GM19351 (cell line): ENCODE results near the gene SGPP1.
A peak's percentile ranks its signal among the peaks of the same experiment; 100 is the strongest.
"Not testable (repeated sequence)": the region's sequence is repeated elsewhere in the genome, so short reads cannot be mapped to it uniquely, and the experiment has no call there.

Source experiments
- ATAC-seq: cut with Tn5 transposase; IDR thresholded peaks from one replicate; pipeline ENCODE4 v1.9.1; 2021; ENCODE audit warnings: mild to moderate bottlenecking, moderate library complexity; ENCODE audit not compliant: unreplicated experiment

The SGPP1 gene

DNA sequence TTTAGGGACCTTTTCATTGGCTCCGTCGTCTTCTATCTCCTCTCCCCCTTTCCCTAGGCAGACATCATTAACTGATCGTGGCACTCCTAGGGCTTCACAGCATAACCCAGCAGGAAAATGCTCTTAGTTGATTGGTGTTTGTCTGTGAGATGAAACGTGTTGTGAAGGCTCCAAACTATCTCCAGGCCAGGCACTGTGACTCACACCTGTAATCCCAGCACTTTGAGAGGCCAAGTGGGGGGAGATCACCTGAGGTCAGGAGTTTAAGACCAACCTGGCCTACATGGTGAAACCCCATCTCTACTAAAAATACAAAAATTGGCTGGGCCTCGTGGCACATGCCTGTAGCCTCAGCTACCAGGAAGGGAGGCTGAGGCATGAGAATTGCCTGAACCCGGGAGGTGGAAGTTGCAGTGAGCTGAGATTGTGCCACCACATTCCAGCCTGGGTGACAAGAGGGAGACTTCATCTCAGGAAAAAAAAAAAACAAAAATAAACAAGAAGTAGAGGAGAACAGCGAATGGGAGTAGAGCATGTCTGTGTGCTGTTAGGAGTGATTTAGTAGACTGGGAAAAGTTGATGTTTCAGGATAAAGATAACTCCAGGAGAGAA, 53.9 kb downstream of the SGPP1 start:
- no peak for ATAC-seq

DNA sequence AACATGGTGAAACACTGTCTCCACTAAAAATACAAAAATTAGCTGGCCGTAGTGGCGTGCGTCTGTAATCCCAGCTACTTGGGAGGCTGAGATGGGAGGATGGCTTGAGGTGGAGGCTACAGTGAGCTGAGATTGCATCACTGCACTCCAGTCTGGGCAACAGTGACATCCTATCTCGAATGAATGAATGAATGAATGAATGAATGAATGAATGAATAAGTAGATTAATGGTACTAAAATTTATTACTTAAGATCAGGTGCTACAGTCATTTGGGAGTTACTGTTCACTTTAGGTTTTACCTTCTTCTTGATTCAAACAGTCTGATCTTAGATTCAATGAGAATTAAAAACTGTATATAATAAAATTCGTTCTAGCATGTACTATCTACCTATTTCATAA, 54.6 kb downstream of the SGPP1 start:
- no peak for ATAC-seq

DNA sequence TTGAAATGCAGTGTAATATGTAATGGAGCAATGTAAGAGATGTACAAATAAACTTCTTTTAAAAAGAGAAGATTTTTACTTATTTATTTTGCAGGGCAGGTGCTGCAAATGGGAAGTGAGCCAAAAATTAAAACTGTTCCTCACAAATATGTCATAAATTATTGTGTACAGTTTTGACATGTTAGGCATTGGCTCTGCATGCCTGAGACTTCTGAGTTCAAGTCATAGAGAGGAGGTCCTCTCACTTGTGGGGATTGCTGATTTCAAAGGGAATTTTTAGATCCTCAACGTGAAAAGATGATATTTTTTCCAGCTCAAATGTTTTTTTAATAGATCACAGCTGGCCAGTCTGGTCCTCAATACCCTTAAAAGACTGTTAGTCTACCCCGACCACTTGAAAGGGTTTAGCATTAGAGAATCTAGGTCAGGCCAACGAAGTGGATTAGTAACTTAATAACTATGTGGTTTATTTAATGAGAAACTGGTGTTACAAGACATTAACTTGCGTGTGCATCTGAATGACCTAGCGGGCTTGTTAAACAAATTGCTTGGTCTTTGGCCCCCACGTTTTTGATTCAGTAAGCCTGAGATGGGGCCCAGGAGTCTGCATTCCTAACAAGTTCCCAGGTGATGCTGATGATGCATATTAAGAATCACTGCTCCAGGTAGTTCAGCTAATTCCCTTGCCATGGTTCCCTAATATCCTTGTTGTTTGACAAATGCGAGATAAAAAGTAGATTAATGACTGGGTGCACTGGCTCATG, 55.3 kb downstream of the SGPP1 start:
- ATAC-seq: no peak

DNA sequence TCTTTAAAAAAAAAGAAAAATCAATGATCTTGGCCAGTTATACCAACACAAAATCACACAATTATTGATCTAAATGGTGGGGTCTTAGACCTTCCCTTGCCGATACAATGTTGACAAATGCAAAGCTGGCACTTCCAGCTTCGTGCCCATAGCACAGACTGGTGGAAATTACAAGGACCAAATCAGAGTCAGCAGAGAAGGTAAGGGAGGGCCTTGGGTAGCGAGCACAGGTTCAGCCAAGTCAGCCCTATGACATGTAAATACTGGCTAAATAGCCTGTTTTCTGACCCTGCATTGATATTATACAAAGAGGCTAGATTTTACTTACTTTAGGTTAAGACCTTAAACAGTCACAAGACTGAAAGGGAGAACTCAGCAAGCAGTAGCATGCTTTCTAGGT, 55.9 kb downstream of the SGPP1 start:
- no peak for ATAC-seq

DNA sequence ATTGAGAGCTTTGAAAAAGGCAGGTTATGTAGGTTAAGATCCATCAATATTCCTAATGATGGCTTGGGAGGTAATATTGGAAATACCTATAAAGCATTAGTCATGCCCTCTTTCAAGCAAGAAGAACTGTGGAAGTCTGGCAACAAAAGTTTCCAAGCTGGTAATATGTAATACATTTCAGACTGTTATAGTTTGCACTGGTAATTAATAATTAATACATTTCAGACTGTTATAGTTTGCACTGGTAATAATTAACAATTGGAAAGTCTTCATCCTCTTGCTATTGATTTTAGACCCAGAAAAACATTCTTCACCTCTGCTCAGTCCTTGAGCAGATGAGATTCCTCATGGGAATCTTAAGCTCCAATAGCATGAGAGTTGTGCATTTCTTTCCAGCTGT, 57.2 kb downstream of the SGPP1 start:
- ATAC-seq: no peak

DNA sequence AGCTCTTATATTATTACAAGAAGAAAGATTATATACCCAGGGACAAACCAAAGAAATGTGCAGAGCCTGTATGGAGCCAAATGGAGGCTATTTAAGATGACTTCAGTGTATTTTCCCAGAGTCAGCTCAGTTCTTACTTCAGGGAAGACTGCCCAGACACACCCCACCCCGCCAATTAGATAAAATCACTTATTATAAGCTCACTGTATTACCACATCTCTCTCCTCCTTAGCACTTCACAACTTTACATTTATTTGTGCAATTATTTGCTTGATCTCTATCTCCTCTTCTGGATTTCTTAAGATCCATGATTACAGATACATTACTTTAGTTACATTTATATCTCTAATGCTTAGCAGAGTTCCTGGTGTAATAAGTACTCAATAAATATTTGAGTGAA, 61.5 kb downstream of the SGPP1 start:
- no peak for ATAC-seq

DNA sequence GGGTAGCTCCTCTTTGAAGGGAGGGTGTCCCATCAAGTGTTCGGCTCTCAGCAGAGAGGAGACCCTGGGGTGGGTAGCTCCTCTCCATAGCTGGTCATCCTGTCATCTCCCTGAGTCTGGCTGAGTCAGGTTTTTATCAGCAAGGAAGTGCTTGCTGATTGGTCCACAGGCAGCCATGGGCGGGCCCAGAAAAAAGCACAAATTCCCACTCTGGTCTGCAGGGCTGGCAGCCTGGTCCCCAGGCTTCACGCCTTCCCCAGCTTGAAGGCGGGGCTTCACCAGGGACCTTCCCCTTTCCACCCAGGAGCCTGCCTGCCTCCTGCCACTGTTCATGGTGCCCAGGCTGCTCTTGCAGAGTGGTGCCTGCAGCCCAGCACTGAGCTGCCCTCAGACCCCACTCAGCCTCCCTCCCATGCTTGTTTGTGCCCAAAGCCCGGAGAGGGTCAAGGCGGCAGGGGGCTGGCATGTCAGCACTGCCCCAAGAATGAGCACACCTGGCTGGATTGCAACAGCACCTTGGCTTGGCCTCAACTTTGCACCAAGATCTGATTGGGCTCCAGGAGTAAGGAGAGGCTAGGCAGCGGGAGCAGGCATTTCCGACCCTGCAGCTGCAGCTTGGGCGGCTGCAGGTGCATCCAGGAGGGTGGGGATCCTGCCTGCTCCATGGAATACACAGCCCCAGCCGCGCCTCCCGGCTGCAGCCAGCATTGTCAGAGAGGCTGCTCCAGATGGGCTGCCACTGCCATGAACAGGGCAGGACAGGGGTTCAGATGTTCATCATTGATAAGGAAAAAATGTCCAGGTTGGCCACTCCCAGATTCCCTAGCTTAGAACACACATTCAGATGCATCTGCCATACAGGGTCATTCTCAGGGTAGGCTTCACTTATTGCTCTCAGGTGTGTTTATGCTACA, 64.2 kb downstream of the SGPP1 start:
- ATAC-seq: no peak

DNA sequence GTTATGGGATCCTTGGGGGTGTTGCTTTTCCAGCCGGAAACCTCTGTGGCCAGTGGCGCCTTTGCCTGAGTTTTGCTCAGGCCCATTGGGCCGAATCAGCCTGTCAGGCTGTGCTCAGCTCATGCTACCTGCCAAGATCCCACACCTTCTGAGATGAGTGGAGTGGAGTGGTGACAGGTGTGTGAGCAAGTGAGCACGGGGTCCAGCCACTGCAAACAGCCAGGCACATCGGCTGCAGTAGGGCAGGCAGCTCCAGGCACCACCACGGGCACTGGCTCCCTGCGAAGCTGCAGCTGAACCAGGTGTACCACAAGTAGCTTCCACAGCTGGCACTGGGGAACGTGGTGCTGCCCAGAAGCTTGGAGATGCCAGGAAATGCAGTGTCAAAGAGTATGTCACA, 65.1 kb downstream of the SGPP1 start:
- ATAC-seq: no peak

DNA sequence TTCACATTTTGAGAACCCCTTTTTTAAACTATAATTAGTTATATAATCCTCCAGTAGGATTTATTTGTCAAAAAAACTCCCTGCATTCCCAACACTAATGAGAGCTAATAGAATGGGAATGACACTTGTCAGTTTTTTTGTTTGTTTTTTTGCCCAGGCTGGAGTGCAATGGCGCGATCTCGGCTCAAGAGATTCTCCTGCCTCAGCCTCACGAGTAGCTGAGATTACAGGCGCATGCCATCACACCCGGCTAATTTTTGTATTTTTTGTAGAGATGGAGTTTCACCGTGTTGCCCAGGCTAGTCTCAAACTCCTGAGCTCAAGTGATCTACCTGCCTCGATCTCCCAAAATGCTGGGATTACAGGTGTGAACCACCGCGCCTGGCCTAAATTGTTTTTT, 66.0 kb downstream of the SGPP1 start:
- not testable (repeated sequence) for ATAC-seq

DNA sequence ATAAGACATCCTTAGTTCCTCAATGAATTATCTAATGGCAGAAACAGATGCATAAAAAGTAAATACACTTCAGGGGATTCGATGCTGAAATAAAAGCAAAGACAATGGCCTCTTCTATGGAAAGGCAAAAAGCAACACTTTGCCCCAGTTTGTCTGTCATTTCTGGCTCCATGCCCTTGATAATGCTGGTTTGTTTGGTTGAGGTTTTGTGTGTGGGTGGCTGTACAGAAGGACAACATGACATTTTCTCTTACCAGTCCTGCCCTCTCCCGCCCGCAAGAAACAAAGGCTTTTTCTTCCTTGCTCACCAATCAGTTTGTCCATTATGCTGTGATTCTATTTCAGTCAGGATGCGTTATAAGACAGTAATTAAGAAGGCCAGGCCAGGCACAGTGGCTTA, 68.1 kb downstream of the SGPP1 start:
- ATAC-seq: no peak

DNA sequence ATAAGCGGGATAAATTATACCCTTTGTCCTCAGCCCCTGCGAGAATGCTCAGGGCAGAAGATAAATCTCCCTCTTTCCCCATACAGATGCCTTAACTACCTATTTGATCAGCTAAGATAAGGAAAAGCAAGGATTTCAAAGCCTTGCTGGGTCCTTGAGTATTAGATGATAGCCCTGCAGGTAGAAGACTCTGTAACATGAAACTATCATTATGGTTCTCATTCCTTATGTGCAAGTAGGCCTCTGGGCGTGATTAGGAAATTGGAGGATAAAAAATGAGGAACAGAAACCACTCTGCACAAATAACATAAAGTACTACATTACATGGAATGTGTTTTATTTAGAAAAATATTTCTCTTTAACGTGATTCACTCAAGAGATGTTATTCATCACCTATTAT, 71.7 kb downstream of the SGPP1 start:
- ATAC-seq: no peak

DNA sequence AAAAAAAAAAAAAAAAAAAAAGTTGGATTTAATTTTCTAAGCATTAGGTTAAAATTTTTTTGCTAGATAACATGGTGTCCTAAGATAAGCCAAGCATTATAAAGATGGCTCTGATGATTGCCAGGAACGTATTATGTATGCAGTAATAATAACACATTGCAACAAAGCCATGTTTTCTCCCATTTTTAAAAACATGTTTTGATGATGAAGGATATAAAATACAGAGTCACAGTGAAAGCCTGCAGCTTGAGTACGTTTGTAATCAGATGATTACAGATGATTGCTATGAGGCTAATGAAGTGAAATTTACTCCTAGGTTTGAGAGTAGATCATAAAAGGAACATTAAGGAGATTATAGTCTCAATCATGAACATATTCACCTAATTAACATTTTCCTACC, 72.9 kb downstream of the SGPP1 start:
- ATAC-seq: no peak

DNA sequence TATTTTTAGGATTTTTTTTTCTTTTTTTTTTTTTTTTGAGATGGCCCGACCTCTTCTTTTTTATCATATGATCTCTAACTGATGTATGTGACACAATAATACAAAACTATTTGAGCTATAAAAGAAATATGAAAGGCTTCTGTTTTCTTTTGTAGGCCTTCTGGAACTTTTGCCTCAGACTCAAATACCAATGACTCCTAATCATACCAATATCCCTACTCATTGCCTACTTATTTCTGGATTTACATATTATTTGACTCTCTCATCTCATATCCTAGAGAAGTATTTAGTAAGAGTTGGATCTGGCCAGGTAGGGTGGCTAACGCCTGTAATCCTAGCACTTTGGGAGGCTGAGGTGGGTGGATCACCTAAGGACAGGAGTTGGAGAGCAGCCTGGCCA, 73.5 kb downstream of the SGPP1 start:
- no peak for ATAC-seq

DNA sequence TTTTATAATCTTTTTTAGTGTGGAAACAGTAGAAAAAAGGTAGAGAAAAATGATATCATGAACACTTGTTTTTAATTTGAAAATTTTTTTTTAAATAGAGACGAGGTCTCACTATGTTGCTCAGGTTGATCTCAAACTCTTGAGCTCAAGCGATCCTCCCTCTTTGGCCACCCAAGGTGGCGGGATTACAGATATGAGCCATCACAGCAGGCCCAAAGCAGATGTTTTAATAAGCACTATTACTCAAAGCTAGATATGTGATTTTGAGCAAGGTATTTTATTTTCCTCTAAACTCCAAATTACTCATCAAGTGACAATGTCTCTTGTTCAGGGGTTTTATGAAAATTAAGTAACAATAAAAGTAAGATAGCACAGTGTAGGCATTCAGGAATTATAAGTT, 75.5 kb downstream of the SGPP1 start:
- no peak for ATAC-seq

DNA sequence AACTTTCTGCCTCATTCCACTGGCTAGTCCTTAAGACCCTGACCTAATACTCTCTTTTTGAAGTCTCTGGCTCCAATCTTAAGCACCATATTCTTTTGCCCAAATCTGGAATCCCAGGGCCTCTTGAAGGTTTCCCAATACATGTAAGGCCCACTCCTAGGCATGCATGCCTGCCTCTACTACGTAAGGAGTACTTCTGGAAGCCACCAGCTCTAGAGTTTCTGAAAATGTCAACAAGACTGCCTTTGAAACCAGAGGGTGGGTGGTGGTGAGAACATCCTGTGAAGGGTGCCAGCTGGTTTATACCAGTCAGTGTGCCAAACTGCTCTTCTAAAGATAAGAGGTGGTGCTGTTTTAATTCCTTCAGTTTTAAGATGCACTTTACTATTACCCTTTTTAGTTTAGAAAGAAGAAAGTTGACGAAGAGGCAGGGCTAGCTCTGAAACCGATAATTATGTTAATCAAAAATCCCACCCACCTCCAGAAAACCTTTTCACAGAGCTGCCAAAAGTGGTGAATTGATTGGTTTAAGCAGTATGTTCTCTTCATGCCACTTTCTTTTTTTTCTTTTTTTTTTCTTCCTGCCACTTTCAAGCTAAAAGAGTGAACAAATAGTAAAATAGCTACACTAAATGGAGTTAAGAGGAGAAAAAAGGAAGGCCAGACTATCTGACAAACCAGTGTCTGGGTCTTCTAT, 77.5 kb downstream of the SGPP1 start:
- ATAC-seq: no peak

DNA sequence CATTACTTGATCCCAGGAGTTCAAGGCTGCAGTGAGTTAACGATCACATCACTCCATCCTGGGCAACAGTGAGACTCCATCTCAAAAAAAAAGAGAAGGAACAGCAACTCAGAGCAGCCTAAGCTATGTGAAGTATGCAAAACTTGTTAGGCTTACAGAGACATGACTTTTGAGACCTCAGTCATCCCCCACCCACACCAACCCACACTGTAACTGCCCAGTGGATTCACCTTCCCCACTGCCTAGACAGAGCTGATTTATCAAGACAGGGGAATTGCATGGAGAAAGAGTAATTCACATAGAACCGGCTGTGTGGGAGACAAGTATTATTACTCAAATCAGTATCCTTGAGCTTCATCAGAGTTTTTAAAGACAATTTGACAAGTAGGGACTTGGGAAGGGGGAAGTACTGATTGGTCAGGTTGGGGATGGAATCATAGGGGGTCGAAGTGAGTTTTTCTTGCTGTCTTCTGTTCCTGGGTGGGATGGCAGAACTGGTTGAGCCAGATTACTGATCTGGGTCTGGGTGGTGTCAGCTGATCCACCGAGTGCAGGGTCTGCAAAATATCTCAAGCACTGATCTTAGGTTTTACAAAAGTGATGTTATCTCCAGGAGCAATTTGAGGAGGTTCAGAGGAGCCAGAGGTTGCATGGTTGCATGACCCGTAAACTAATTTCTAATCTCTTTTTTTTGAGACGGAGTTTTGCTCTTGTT, 80.0 kb downstream of the SGPP1 start:
- peak; percentile 83 for ATAC-seq

DNA sequence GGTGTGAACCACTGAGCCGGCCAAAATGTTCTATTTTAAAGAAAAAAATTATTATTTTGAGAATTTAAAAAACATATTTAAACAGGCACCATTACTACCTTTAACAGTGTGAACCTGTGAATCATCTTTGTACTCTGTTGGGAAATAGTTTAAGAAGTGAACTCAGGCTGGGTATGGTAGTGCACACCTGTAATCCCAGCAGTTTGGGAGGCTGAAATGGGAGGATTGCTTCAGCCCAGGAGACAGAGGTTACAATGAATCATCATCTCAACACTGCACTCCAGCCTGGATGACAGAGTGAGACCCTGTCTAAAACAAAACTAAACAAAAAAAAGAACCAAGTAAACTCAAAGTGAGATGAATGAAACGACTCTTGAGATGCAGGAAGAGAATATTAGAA, 83.1 kb downstream of the SGPP1 start:
- no peak for ATAC-seq

DNA sequence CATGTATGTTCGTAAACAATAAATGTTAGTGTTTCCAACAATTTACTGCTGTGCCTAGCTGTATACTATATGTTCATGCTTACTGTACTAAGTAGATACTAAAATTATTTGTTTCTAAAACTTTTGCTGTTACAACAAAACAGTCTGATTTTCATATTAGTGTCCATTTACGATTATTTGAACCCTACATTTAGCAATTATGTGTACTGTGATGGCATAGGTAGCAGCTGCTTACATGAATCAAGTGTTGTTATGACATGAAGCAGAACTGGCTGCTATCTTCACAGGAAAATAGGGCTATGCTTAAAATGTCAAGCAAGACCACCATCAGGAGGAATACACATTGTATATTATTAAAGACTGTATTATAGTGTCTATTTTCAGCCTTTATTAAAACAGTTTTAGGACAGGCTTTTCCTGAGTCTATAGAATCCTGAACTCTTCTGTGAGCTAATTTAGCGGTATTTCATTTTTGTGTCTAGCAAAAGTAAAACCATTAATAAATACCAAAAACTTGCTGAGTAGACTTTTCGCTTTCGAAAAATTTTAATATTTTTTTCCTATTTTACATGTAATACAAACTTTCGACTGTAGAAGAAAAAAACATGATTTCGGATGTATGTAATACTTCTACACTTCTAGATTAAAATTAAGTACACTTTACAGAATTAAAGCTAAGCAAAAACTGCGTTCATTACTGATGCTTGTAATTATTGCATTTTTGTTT, 85.0 kb downstream of the SGPP1 start:
- ATAC-seq: no peak

DNA sequence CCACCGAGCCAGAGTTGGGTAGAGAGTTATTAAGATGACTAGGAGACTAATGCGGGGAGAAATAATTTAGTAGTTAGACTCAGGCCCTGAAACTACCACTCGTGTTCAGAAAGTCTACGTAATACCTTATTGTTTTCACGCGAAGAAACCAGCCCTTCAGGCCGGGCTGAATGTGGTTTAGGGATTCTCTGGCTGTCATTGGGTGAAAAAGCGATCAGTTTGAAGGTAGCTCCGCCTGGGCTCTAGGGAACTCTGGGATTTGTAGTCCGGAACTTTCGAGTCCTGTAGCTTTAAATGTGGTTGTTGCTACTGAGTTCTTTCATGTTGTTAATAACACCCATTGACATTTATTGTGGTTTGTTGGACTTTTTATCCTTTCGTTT, 85.6 kb downstream of the SGPP1 start:
- ATAC-seq: peak; percentile 64
